Measurements from ENCODE around the gene FAM149B1.
A peak's percentile ranks its signal among the peaks of the same experiment; 100 is the strongest.

FAM149B1 gene

DNA sequence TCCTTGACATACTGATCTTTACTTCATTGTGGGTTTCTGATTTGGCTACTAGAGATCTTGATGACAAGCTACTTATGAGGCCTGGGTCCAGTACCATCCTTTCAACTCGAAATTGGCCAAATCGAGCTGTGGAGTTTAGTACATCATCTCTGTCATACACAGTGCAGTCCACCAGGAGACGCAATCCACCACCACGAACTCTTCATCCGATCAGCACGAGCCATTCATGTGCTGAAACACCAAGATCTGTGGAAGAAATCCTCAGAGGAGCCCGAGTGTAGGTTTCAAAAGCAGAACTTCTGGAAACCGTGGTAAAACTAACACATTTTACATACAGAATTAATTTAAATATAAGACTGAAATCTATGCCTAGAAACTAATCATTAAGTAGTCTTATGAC lies 65.0 kb downstream of the FAM149B1 start:
- Mint-ChIP-seq H3K27me3 (no peaks in the 10 kb centered on the region), H3K27ac (peak overlapping the region; percentile 48), H3K4me3 (no peak overlapping the region), H3K9me3 (no peaks in the 10 kb centered on the region), H3K36me3 (peaks cover 11% of the 10 kb centered on the region), H3K4me1 (no peaks in the 10 kb centered on the region)
- no peak for DNase-seq (ENCODE audit: low spot score in 2 of 2)
- no peak for ATAC-seq (ENCODE audit: low read depth)

DNA sequence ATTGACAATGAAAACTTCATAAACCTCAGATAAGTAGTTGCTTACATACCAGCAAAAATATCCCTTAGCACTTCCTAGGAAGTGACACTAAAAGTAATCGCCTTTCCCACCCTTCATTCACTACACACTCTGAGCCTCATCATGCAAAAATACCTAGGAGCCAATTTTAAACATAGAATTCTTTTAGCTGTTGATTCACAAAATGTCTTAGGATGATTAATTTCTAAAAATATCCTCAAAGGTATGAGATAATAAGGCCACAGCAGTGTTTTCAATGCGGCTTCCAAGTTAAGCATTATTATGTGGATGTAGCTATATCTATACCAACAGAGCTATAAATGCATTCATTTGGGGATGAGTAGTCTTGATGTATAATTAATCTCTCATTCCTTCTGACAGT lies 66.0 kb downstream of the FAM149B1 start:
- Mint-ChIP-seq H3K36me3 (peaks cover 11% of the 10 kb centered on the region), H3K4me1 (no peaks in the 10 kb centered on the region), H3K4me3 (no peak overlapping the region), H3K9me3 (no peaks in the 10 kb centered on the region), H3K27ac (no peak overlapping the region), H3K27me3 (no peaks in the 10 kb centered on the region)
- ATAC-seq (ENCODE audit: low read depth) (no peak), DNase-seq (ENCODE audit: low spot score in 2 of 2) (no peak)

DNA sequence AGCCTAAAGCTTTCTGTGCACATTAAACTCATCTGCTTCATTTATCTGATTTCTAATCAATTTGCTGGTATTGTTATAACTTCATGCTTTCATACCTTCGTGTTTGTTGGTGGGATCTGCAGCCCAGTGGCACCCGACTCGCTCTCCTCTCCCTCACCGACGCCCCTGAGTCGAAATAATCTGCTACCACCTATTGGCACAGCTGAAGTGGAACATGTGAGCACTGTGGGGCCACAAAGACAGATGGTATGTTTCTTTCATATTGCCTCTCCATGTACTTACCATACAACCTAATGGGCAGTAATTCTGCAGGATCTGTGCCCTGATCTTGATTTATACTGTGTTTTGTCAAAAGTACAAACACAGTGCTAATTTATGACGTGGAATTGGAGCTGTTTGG lies 66.8 kb downstream of the FAM149B1 start:
- H3K27ac Mint-ChIP-seq = no peak overlapping the region
- ATAC-seq (ENCODE audit: low read depth) (no peak), DNase-seq (ENCODE audit: low spot score in 2 of 2) (no peak)
- H3K9me3 Mint-ChIP-seq = no peaks in the 10 kb centered on the region
- H3K27me3 Mint-ChIP-seq = no peaks in the 10 kb centered on the region
- H3K36me3 Mint-ChIP-seq = peaks cover 10% of the 10 kb centered on the region
- no peak overlapping the region for H3K4me3 Mint-ChIP-seq
- H3K4me1 Mint-ChIP-seq = no peaks in the 10 kb centered on the region

DNA sequence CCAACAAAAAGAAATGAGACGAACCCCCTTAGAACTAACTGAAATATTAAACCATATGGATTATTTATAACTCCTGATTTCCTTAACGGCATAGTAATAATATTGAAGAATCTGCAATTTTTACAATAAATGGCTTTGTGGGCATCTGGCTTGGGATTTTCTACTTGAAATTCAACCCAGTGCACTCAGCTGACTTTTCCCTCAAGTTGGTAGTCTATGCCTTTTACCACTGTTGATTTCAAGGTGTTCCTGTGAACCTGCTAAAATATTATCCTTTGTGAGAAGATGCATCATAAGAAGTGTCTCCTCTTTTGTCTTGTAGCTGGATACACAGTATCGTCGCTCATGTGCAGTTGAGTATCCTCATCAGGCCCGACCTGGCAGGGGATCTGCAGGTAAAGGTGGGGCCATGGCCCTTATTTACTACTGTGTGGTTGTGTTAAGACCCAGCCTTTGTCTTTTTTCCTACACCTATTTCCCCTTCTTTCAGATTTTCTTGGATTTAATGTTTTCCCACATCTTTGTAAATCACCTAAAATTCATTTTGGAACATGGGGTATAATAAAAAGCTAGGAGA lies 71.2 kb downstream of the FAM149B1 start:
- Mint-ChIP-seq H3K4me3 (no peak overlapping the region), H3K27ac (no peak overlapping the region), H3K36me3 (peaks cover 16% of the 10 kb centered on the region), H3K9me3 (no peaks in the 10 kb centered on the region), H3K4me1 (peaks cover 1% of the 10 kb centered on the region), H3K27me3 (no peaks in the 10 kb centered on the region)
- ATAC-seq (ENCODE audit: low read depth) = no peak
- no peak for DNase-seq (ENCODE audit: low spot score in 2 of 2)

DNA sequence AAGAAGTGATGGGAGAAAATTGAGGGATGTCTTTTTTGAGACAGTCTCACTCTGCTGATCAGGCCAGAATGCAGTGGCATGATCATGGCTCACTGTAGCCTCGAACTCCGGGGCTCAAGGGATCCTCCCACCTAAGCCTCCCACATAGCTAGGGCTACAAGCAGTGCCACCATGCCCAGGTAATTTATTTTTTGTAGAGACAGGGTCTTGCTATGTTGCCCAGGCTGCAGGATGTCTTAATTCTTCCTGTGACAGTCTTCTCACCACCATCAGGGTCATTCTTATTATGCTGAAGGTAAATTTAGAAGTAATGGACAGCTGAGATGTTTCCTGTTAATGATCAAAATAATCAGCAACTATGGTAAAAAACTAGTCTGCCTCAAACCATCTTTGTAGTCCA lies 72.0 kb downstream of the FAM149B1 start:
- no peak overlapping the region for H3K27ac Mint-ChIP-seq
- DNase-seq (ENCODE audit: low spot score in 2 of 2) = no peak
- peaks cover 16% of the 10 kb centered on the region for H3K36me3 Mint-ChIP-seq
- no peaks in the 10 kb centered on the region for H3K9me3 Mint-ChIP-seq
- H3K4me1 Mint-ChIP-seq = peaks cover 8% of the 10 kb centered on the region
- no peak for ATAC-seq (ENCODE audit: low read depth)
- no peak overlapping the region for H3K4me3 Mint-ChIP-seq
- no peaks in the 10 kb centered on the region for H3K27me3 Mint-ChIP-seq

DNA sequence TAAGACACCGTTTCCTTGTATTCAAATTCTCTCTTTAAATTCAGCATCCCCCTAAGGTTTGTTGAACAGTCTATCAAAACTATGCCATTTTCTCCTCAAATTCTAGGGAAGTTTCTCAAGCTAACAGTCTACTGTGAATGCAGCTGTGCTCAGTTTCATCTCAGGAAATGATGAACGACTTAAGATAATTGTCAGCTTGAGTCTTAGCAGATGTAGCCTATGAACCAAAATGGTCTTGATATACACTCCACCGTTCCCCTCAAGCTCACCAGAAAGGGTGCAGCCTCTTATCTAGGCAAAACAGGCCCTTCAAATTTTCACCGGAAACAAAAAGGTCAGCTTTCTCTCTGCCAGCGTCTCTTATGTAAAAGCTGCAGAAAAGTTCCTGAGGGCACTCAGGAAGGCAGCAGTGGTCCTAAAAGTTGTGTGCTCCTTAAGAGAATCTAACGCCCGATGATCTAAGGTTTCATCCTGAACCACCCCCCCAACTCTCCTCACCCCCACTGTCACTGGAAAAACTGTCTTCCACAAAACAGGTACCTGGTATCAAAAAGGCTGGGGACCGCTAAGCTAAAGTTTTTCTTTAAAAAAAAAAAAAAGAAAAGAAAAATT lies 77.1 kb downstream of the FAM149B1 start:
- Mint-ChIP-seq H3K36me3 (peaks cover 19% of the 10 kb centered on the region), H3K4me1 (peaks cover 23% of the 10 kb centered on the region), H3K27ac (peak overlapping the region; percentile 55), H3K27me3 (no peaks in the 10 kb centered on the region), H3K4me3 (no peak overlapping the region), H3K9me3 (no peaks in the 10 kb centered on the region)
- no peak for ATAC-seq (ENCODE audit: low read depth)
- no peak for DNase-seq (ENCODE audit: low spot score in 2 of 2)

DNA sequence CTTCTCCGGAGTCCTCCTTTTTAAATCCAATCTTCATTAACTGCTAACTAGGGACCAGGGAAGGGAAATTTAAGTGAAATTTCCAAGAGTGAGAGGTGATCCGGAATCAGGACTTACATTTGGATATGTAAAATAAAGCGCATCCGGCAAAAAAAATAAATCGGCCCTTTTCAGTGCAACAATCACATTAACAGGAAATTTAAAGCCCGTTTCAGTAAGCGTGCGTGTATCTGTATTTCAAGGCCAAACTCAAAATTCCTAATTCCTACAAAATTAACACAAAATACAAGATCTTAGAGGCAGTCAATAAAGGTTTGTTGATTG lies 78.4 kb downstream of the FAM149B1 start:
- Mint-ChIP-seq H3K4me1 (peaks cover 31% of the 10 kb centered on the region), H3K4me3 (peak overlapping the region; percentile 94), H3K36me3 (peaks cover 25% of the 10 kb centered on the region), H3K9me3 (no peaks in the 10 kb centered on the region), H3K27me3 (no peaks in the 10 kb centered on the region), H3K27ac (peak overlapping the region; percentile 96)
- no peak for ATAC-seq (ENCODE audit: low read depth)
- DNase-seq (ENCODE audit: low spot score in 2 of 2) = no peak

DNA sequence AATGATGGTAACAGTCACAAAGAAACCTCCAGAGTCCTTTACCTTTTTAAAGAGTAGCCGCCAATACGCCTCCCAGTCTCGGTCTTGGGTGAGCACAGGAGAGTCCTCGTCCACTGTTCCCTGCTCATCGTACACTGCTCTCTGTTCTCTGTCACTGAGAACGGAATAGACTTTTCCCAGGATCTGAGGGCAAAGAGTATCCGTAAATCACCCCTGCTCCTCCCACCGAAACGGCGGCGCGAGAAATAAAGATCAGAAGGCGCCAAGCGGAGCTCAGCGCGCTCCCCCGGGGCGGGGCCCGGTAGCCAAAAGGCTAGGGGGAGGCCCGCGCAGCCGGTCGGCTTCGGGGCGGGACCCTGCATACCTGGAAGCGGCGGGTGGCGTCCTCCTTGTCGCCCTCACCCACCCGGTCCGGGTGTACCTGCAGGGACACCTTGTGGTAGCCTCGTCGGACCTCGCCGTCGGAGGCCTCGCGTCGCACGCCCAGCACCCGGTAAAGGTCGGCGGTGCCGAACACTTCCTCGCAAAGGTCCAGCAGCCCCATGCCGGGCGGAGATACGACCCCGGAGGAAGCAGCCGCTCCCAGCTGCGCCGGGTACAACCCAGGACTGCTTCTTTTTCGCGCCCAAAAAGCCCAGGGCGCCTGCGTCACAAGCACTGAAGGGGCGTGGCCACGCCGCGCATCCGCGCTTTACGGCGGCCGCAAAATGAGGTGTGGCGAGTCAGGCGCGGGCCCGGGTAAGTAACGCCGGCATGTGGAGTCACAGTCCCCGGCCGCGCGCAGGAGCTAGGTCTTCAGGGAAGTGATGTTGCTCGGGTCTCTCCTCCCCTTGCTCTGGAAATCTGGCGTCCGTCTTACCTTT lies 79.0 kb downstream of the FAM149B1 start, which contains the start of gene DNAJC9:
TSS of gene DNAJC9 (minus strand) at position 610 of the 863 bp plus-strand sequence. CDS start at position 544, 66 bp downstream.
- Mint-ChIP-seq H3K27ac (peak within 1 kb of the TSS; percentile 96), H3K36me3 (peaks cover 25% of the 10 kb centered on the region), H3K9me3 (no peaks in the 10 kb centered on the region), H3K27me3 (no peaks in the 10 kb centered on the region), H3K4me1 (peaks cover 35% of the 10 kb centered on the region), H3K4me3 (peak within 1 kb of the TSS; percentile 94)
- ATAC-seq (ENCODE audit: low read depth) = peak; percentile 84
- peak; percentile 95 to 99 for DNase-seq (ENCODE audit: low spot score in 2 of 2)

DNA sequence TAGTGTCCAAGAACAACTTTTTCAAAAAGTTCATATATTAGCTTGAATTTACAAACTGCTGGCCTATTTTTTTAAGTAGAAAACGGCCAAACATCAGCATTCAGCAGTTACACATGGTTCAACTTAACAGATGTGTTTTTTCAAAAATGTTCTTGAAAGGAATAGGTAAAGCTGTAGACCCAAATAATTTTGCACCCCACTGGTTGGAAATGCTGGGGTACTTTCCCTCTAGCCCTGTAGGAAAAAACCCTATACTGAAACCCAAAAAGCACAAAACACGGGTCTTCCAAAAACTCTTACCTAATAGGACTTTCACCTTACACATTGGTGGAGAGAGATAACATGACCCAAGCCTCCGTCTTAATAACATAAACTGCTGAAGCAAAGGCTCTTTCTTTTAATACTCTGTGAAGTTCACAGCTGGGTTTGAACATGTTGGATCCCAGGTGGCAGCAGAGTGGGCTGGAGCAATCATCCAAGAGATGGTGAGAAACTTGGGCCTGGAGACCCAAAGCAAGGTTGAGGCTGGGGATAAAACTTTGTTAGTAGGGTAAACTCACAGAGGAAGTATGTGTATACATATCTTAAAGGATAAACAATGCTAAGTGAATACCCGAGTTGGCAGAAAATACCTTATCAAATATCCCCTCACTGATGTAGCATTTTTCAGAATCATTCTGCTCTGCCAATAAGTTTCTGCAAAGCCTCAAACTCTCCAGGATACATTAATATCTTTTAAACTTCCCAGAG lies 79.8 kb downstream of the FAM149B1 start:
- peak overlapping the region; percentile 94 for H3K4me3 Mint-ChIP-seq
- H3K27ac Mint-ChIP-seq = peak overlapping the region; percentile 96
- H3K27me3 Mint-ChIP-seq = no peaks in the 10 kb centered on the region
- H3K36me3 Mint-ChIP-seq = peaks cover 21% of the 10 kb centered on the region
- H3K4me1 Mint-ChIP-seq = peaks cover 37% of the 10 kb centered on the region
- ATAC-seq (ENCODE audit: low read depth) (no peak), DNase-seq (ENCODE audit: low spot score in 2 of 2) (peak in 1 of 2 donors; percentile 3)
- H3K9me3 Mint-ChIP-seq = no peaks in the 10 kb centered on the region

DNA sequence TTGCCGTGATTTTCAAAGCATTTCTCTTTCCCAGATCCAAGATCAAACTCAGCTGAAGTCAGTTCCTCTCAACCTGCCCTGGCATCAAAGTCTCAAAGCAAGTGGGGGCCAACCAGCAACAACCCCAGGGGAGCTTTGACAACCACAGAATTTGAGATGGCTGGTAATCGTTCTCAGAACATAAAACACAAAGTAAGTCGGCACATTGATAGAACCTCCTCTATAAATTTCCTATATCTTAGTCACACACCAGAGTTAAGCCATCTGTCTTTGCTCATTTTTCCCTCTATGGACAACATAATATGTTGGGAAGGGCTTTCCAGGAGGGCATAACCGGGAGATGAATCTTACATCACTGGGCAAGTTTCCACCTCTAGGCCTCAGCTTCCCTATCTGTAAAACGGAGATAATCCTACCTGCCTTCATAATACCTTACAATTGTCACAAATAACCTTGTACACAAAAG lies 80.4 kb downstream of the FAM149B1 start:
- peaks cover 16% of the 10 kb centered on the region for H3K36me3 Mint-ChIP-seq
- ATAC-seq (ENCODE audit: low read depth) (no peak), DNase-seq (ENCODE audit: low spot score in 2 of 2) (no peak)
- H3K4me1 Mint-ChIP-seq = peaks cover 38% of the 10 kb centered on the region
- peak overlapping the region; percentile 96 for H3K27ac Mint-ChIP-seq
- peak overlapping the region; percentile 32 for H3K4me3 Mint-ChIP-seq
- H3K9me3 Mint-ChIP-seq = no peaks in the 10 kb centered on the region
- no peaks in the 10 kb centered on the region for H3K27me3 Mint-ChIP-seq

DNA sequence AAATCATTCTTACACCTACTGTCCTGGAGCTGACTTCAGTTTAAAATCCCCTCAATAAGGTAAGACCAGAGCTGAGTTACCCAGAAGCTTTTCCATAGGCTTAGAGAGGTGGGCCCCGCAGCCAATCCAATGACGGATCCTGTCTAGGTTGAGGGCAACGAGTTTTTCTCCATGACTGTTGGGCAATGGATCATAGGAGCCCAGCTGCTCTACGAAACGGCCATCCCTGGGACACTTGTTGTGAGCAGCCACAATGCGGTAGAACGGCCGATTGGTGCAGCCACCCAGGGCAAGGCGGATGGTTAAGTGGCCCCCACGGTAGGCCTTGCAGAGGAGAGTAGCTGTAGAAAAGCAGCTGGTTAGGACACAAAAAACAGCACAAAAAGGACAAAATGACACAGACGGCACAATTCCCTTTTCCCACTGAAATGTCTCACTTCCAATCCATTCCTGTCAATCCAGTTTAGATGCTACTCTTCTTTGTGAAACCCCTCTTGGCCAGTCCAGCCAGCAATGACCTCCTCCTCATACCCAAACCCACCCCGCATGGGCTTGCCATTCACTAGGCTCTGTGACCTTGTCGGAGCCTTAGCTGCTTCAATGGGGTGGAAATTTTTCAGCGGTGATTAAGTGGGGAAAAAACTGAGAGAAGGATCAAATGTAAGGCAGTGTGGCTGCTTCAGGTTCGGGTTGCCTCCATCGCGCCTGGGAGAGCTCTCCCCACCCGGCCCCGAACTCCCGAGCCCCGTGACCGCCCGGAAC lies 83.9 kb downstream of the FAM149B1 start:
- peaks cover 27% of the 10 kb centered on the region for H3K4me1 Mint-ChIP-seq
- no peaks in the 10 kb centered on the region for H3K9me3 Mint-ChIP-seq
- ATAC-seq (ENCODE audit: low read depth) (no peak), DNase-seq (ENCODE audit: low spot score in 2 of 2) (no peak)
- peaks cover 8% of the 10 kb centered on the region for H3K36me3 Mint-ChIP-seq
- no peaks in the 10 kb centered on the region for H3K27me3 Mint-ChIP-seq
- H3K27ac Mint-ChIP-seq = peak overlapping the region; percentile 96
- peak overlapping the region; percentile 99 for H3K4me3 Mint-ChIP-seq

DNA sequence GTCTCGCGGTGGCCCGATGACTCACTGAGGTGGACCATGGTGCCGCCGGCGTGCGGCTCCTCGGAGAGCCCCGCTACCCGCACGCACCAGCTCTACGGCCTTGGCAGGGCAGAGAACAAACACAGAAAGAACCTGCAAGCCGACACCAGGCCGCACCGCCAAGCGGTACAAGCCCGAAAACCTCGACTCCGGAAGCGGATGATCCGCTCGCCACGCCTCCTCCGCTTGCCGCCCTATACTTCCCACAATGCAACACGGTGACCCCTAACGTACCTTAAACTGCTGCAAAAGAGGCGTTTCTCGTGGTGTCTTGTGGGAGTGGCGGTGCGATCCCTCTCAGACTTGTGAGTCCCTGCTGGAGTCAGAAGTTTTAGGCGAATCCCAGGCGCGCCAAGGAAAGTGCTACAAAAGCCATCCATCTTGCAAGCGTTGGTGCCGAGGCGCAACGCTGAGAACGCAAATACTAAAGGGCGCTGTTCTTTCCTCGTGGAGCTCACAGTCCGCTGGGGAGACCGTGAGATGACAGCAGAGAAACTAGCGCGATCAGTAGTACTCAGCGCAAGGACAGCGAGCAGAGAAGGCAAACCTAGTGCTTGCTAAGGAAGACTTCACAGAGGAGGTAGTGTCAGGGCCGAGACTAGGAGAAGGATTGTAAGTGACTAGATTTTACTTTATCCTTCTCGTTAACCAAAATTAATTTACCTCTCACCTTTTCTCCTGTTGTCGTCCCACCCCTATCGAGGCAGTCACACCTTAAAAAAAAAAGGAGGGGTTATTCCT lies 84.7 kb downstream of the FAM149B1 start, which contains the start of gene MRPS16:
TSS of gene MRPS16 (minus strand) at position 200 of the 780 bp plus-strand sequence. CDS start at position 38, 162 bp downstream.
- peak; percentile 92 for ATAC-seq (ENCODE audit: low read depth)
- H3K27me3 Mint-ChIP-seq = no peaks in the 10 kb centered on the region
- H3K4me1 Mint-ChIP-seq = peaks cover 24% of the 10 kb centered on the region
- H3K9me3 Mint-ChIP-seq = no peaks in the 10 kb centered on the region
- peak within 1 kb of the TSS; percentile 99 for H3K4me3 Mint-ChIP-seq
- peaks cover 8% of the 10 kb centered on the region for H3K36me3 Mint-ChIP-seq
- peak within 1 kb of the TSS; percentile 96 for H3K27ac Mint-ChIP-seq
- DNase-seq (ENCODE audit: low spot score in 2 of 2) = peak; percentile 84 to 89

DNA sequence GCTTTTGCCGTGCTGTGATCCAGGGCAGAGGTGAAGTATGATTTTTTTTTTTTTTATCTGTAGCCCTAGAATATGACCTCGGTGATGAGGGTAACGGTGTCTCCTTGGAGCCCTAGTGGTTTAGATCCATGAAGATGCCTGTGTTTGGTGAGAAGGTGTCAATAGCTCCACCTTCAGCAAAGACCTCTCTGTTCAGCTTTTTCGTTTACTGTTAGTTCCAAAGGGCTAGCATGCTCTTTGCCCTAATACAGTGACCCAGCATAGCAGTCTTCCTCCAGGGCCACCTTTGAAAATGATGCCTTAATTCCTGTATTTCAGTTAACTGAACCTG lies 85.3 kb downstream of the FAM149B1 start:
- peaks cover 8% of the 10 kb centered on the region for H3K36me3 Mint-ChIP-seq
- no peak for DNase-seq (ENCODE audit: low spot score in 2 of 2)
- H3K4me1 Mint-ChIP-seq = peaks cover 20% of the 10 kb centered on the region
- no peaks in the 10 kb centered on the region for H3K27me3 Mint-ChIP-seq
- H3K27ac Mint-ChIP-seq = peak overlapping the region; percentile 96
- ATAC-seq (ENCODE audit: low read depth) = no peak
- peak overlapping the region; percentile 99 for H3K4me3 Mint-ChIP-seq
- no peaks in the 10 kb centered on the region for H3K9me3 Mint-ChIP-seq

All from memory B cell (primary cell).